ENCODE measurements around the gene CACFD1. TPM values are rescaled to one million over a fixed set of nuclear protein-coding genes. Genes with fewer than 3 reads are reported as not detected.

CACFD1 gene
- total RNA-seq, 2 experiments from 2014 or later, result 0.35 to 0.45 TPM

DNA sequence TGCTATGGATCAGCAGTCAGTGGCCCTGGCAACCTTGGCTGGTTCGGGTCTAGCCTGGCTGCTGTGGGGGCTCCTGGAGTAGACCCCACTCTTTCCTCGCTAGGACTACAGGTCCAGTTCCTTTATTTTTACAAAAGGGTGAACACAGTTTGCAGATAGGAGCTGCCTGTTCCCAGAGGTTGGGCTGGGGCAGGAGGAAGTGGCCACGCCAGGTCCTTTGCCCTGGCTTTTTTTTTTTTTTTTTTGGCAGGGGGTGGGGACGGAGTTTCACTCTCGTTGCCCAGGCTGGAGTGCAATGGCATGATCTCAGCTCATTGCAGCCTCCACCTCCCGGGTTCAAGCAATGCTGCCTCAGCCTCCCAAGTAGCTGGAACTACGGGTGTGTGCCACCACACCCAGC is 11.2 kb downstream of the CACFD1 start:
- no peaks in the 10 kb centered on the region for H3K27me3 Mint-ChIP-seq (ENCODE audit: low read depth)
- H3K36me3 Mint-ChIP-seq (ENCODE audit: low read depth), result no peaks in the 10 kb centered on the region
- intact Hi-C loops (cut with micrococcal nuclease), result no loop called here
- H3K9me3 Mint-ChIP-seq, result no peaks in the 10 kb centered on the region
- no peak overlapping the region for H3K27ac Mint-ChIP-seq
- H3K4me3 Mint-ChIP-seq, result no peak overlapping the region
- CTCF ChIA-PET, result no interaction called here
- no peaks in the 10 kb centered on the region for H3K4me1 Mint-ChIP-seq (ENCODE audit: low read depth)
- DNase-seq, result no peak

GRCh38 chr9:133471551-133472276 is 11.9 kb downstream of the CACFD1 start:
- intact Hi-C loops (cut with micrococcal nuclease), result no loop called here
- DNase-seq, result no peak
- H3K4me3 Mint-ChIP-seq, result no peak overlapping the region
- no peaks in the 10 kb centered on the region for H3K36me3 Mint-ChIP-seq (ENCODE audit: low read depth)
- no peaks in the 10 kb centered on the region for H3K27me3 Mint-ChIP-seq (ENCODE audit: low read depth)
- H3K4me1 Mint-ChIP-seq (ENCODE audit: low read depth), result no peaks in the 10 kb centered on the region
- CTCF ChIA-PET, result no interaction called here
- H3K27ac Mint-ChIP-seq, result no peak overlapping the region
- H3K9me3 Mint-ChIP-seq, result no peaks in the 10 kb centered on the region

GRCh38 chr9:133472277-133472645 is 12.5 kb downstream of the CACFD1 start:
- intact Hi-C loops (cut with micrococcal nuclease), result no loop called here
- H3K27ac Mint-ChIP-seq, result no peak overlapping the region
- no peaks in the 10 kb centered on the region for H3K36me3 Mint-ChIP-seq (ENCODE audit: low read depth)
- no peak overlapping the region for H3K4me3 Mint-ChIP-seq
- H3K27me3 Mint-ChIP-seq (ENCODE audit: low read depth), result no peaks in the 10 kb centered on the region
- H3K4me1 Mint-ChIP-seq (ENCODE audit: low read depth), result no peaks in the 10 kb centered on the region
- H3K9me3 Mint-ChIP-seq, result no peaks in the 10 kb centered on the region
- CTCF ChIA-PET, result no interaction called here
- no peak for DNase-seq

- H3K27me3 Mint-ChIP-seq (ENCODE audit: low read depth), result no peaks in the 10 kb centered on the region
- no peaks in the 10 kb centered on the region for H3K36me3 Mint-ChIP-seq (ENCODE audit: low read depth)
- DNase-seq, result no peak
- H3K4me3 Mint-ChIP-seq, result no peak overlapping the region
- H3K4me1 Mint-ChIP-seq (ENCODE audit: low read depth), result no peaks in the 10 kb centered on the region
- intact Hi-C loops (cut with micrococcal nuclease), result no loop called here
- H3K9me3 Mint-ChIP-seq, result no peaks in the 10 kb centered on the region
- CTCF ChIA-PET, result no interaction called here
- H3K27ac Mint-ChIP-seq, result no peak overlapping the region
Observed at GRCh38 chr9:133472753-133473378, 13.1 kb downstream of the CACFD1 start.

DNA sequence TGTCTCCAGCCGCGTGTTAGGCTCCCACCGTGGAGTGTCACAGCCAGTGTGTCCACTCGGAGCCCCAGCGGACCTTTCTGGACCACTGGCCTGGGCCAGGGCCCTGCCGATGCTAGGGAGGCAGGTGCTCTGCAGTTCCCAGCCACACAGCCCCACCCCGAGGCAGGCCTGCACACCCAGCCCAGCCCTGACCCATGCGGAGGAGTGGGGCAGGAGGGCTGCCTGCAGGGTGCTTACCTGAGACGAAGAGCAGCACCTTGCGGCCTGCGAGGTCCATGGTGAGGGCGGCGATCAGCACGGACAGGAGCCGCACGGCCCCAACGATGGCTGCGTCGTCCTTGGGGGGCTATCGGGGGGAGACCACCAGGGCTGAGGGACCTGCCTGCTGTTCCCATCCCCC is 14.0 kb downstream of the CACFD1 start:
- intact Hi-C loops (cut with micrococcal nuclease), result no loop called here
- Mint-ChIP-seq H3K27me3 (ENCODE audit: low read depth) (no peaks in the 10 kb centered on the region), H3K4me1 (ENCODE audit: low read depth) (no peaks in the 10 kb centered on the region), H3K36me3 (ENCODE audit: low read depth) (no peaks in the 10 kb centered on the region), H3K4me3 (no peak overlapping the region), H3K27ac (no peak overlapping the region), H3K9me3 (no peaks in the 10 kb centered on the region)
- CTCF ChIA-PET, result no interaction called here
- no peak for DNase-seq

GRCh38 chr9:133474215-133474614 is 14.4 kb downstream of the CACFD1 start:
- CTCF ChIA-PET, result no interaction called here
- intact Hi-C loops (cut with micrococcal nuclease), result no loop called here
- DNase-seq, result no peak
- Mint-ChIP-seq H3K36me3 (ENCODE audit: low read depth) (no peaks in the 10 kb centered on the region), H3K27me3 (ENCODE audit: low read depth) (no peaks in the 10 kb centered on the region), H3K27ac (no peak overlapping the region), H3K4me1 (ENCODE audit: low read depth) (no peaks in the 10 kb centered on the region), H3K9me3 (no peaks in the 10 kb centered on the region), H3K4me3 (no peak overlapping the region)

DNA sequence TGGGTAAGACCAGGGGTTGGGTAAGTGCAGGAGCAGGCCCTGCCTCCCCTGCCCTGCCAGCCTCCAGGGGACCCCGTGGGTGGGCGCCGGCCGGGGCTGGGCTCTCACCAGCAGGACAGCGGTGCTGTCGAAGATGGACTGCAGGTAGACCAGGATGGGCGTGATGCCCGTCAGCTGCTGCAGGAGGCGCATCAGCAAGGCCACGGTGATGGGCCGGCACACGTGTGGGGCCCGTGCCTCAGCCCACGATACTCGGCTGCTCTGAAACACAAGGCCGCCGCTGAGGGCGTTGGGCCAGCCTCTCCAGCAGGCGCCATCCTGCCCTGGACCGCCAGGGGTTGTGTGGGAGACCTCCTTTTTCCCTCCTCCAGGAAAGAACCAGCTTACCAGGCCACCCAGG is 15.1 kb downstream of the CACFD1 start:
- no peaks in the 10 kb centered on the region for H3K36me3 Mint-ChIP-seq (ENCODE audit: low read depth)
- CTCF ChIA-PET, result no interaction called here
- DNase-seq, result no peak
- H3K27ac Mint-ChIP-seq, result no peak overlapping the region
- H3K9me3 Mint-ChIP-seq, result no peaks in the 10 kb centered on the region
- H3K4me3 Mint-ChIP-seq, result no peak overlapping the region
- H3K4me1 Mint-ChIP-seq (ENCODE audit: low read depth), result peaks cover 5% of the 10 kb centered on the region
- H3K27me3 Mint-ChIP-seq (ENCODE audit: low read depth), result no peaks in the 10 kb centered on the region
- intact Hi-C loops (cut with micrococcal nuclease), result no loop called here

DNA sequence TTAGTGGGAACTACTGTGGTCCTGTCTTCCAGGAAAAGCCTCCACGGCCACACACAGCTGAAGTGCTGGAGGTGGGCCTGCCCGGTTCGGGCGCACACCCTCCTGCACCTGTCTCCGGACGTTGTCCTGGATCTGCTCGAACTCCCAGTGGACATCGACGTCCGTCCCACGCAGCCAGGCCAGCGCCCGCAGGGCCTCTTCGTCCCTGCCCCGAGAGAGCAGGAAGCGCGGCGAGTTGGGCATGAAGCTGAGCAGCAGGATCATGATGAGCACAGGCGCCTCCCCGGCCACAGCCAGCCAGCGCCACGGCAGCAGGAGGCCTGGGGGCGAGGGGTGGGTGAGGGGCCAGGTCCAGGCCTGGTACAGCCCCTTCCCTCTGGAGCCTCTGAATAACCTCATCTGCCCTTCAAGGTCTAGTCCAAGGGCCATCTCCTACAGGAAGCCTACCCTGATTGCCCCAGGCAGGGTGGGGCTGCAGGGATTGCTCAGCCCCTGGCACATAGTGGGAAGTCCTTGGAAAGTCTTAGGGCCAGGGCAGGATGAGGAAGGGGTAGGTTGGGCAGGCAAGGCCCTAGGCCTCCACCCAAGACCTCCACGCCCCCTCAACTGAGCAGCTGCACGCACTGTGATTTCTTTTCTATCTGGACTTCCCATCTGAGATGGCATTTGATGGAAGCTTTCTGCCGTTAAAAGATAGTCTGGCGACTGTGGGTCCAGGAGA is 15.7 kb downstream of the CACFD1 start:
- Mint-ChIP-seq H3K4me1 (ENCODE audit: low read depth) (peaks cover 6% of the 10 kb centered on the region), H3K4me3 (no peak overlapping the region), H3K36me3 (ENCODE audit: low read depth) (no peaks in the 10 kb centered on the region), H3K27me3 (ENCODE audit: low read depth) (no peaks in the 10 kb centered on the region), H3K9me3 (no peaks in the 10 kb centered on the region), H3K27ac (no peak overlapping the region)
- CTCF ChIA-PET, result no interaction called here
- intact Hi-C loops (cut with micrococcal nuclease), result no loop called here
- DNase-seq, result no peak

DNA sequence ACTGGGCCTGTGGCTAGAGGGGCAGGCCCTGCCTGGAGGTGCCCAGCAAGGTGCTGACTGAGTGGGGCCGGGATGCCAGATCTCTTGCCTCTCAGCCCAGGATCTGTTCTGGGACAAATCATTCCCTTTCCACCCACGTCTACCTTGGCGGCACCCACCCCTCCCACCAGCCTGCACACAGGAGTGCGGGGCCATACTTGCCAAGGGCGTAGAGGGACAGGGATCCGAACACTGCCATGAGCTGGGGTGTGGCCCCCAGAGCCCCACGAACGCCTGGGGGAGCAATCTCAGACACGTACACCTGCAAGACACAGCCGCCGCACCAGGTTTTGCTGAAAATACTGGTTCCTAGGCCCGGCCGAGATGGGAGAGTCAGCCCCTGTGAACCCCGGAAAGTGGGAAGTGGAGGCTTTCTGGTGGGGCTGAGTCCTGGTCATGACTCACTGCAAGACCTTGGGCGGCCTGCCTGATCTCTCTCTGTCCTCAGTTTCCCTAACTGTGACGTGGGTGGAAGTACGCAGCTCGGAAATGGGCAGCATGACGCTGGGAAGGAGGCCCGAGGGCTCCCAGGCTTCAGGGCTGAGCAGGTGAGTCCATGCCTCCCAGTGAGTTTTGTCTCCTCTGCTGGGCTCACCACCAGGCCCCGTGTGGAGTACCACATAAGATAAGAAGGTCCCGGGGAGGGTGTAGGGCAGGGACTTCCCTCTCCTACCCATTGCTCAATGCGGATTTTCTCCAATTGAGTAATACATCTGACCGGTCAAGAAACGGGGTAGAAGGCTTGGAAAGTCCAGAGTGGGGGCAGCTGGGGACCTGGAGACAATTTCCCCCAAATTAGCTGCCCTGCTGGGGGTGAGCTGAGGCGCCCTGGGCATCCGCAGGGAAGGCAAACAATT is 16.5 kb downstream of the CACFD1 start:
- H3K36me3 Mint-ChIP-seq (ENCODE audit: low read depth), result no peaks in the 10 kb centered on the region
- no peaks in the 10 kb centered on the region for H3K27me3 Mint-ChIP-seq (ENCODE audit: low read depth)
- intact Hi-C loops (cut with micrococcal nuclease), result no loop called here
- DNase-seq, result no peak
- no peaks in the 10 kb centered on the region for H3K9me3 Mint-ChIP-seq
- H3K27ac Mint-ChIP-seq, result no peak overlapping the region
- peaks cover 6% of the 10 kb centered on the region for H3K4me1 Mint-ChIP-seq (ENCODE audit: low read depth)
- no peak overlapping the region for H3K4me3 Mint-ChIP-seq
- CTCF ChIA-PET, result no interaction called here

- no peak overlapping the region for H3K4me3 Mint-ChIP-seq
- H3K9me3 Mint-ChIP-seq, result no peaks in the 10 kb centered on the region
- H3K36me3 Mint-ChIP-seq (ENCODE audit: low read depth), result no peaks in the 10 kb centered on the region
- peaks cover 6% of the 10 kb centered on the region for H3K4me1 Mint-ChIP-seq (ENCODE audit: low read depth)
- intact Hi-C loops (cut with micrococcal nuclease), result no loop called here
- no peak overlapping the region for H3K27ac Mint-ChIP-seq
- no peak for DNase-seq
- CTCF ChIA-PET, result interaction anchor here (0.6 kb wide), 1 partner anchor 269 kb away, joined by 3 read pairs; no protein-coding TSS in a partner anchor
- no peaks in the 10 kb centered on the region for H3K27me3 Mint-ChIP-seq (ENCODE audit: low read depth)
Observed at GRCh38 chr9:133476941-133477340, 17.2 kb downstream of the CACFD1 start.

- Mint-ChIP-seq H3K36me3 (ENCODE audit: low read depth) (no peaks in the 10 kb centered on the region), H3K27me3 (ENCODE audit: low read depth) (no peaks in the 10 kb centered on the region), H3K9me3 (no peaks in the 10 kb centered on the region), H3K4me3 (peak overlapping the region; percentile 9), H3K27ac (no peak overlapping the region), H3K4me1 (ENCODE audit: low read depth) (peaks cover 6% of the 10 kb centered on the region)
- no peak for DNase-seq
- CTCF ChIA-PET, result interaction anchor here (0.6 to 1.4 kb wide), 2 partner anchors 9 to 268 kb away, joined by 3 to 6 read pairs; no protein-coding TSS in a partner anchor
- intact Hi-C loops (cut with micrococcal nuclease), result no loop called here
Observed at GRCh38 chr9:133477461-133477860, 17.7 kb downstream of the CACFD1 start.

Data from activated naive CD4-positive, alpha-beta T cell treated with anti-CD3 and anti-CD28 coated beads for 36 hours (primary cell).